ENCODE data around the gene MAML1. TPM values are rescaled to one million over a fixed set of nuclear protein-coding genes. Genes with fewer than 3 reads are reported as not detected.

The MAML1 gene
- total and polyA plus RNA-seq, 10 of the 15 experiments (the other 5 are each of a cell fraction or from before 2014, with no cell fraction given) = 0.42 to 23.9 (median 7.3) TPM

DNA sequence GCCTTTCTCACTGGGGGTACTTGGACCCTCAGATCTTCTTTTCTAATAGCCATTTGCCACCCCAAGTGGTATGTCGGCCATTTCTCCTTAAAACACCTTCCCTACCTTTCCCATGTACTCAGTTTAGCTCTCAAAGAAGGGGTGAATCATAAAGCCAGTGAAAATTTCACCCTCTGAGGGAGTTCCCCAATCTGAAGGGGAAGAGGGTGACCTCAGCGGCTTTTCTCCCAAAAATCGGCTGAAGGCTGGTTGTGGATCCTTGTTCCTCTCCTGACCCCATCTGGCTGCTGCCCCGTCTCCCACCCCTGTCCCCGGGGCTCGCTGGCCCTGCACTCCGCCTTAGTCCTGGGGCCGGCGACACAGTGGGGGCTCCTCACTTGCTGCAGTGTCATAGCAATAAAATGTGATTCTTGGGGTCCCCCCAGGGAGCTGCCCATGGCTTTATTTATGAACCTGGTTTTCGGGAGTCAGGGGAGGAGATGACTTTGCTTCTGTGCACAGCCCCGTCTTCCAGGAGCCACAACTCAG, 43.9 kb downstream of the MAML1 start:
- intact Hi-C loops (cut with micrococcal nuclease; ENCODE audit: unreplicated experiment) (no loop called here), in situ Hi-C loops (cut with MboI) (loop anchor here (25.0 kb wide), 1 partner anchor 311 kb away; no protein-coding TSS in a partner anchor)
- Histone ChIP-seq H3K4me2 (ENCODE audit: control insufficient read depth, insufficient read depth) (no peak overlapping the region), H2AFZ (ENCODE audit: control insufficient read depth, low read depth, low read length) (no peak overlapping the region), H3K27ac (ENCODE audit: control insufficient read depth, insufficient read depth) (no peak overlapping the region), H3K79me2 (ENCODE audit: control insufficient read depth, insufficient read depth, low read length) (no peaks in the 10 kb centered on the region), H4K20me1 (ENCODE audit: control insufficient read depth, insufficient read depth) (no peaks in the 10 kb centered on the region), H3K36me3 (ENCODE audit: control insufficient read depth in 2 of 2, insufficient read depth in 2 of 2, low read length in 1 of 2) (peaks cover 20 to 28% of the 10 kb centered on the region in 2 experiments), H3K4me3 (no peak overlapping the region), H3K9ac (ENCODE audit: control insufficient read depth, insufficient read depth, low read length) (no peak overlapping the region), H3K9me3 (replicated peaks; ENCODE audit: control insufficient read depth, insufficient read depth, low read length) (no peaks in the 10 kb centered on the region), H3K4me1 (ENCODE audit: control insufficient read depth, insufficient read depth, low read length) (no peaks in the 10 kb centered on the region), H3K27me3 (replicated peaks in 1 of 2; ENCODE audit: control insufficient read depth in 2 of 2, insufficient read depth in 2 of 2, low read length in 1 of 2) (no peaks in the 10 kb centered on the region)
- 89% methylated on average over 11 of the region's 11 CpGs for WGBS (ENCODE audit: insufficient coverage, insufficient replicate concordance, low lambda C conversion rate, missing lambda C conversion rate)
- DNase-seq (ENCODE audit: low read depth, low spot score) (no peak), FAIRE-seq (no peak), ATAC-seq (no peak)
- ChIA-PET RAD21 (ENCODE audit: unreplicated experiment) (no interaction called here), CTCF (interaction anchor here (0.9 to 1.7 kb wide), 3 partner anchors 14 to 32 kb away, joined by 3 to 18 read pairs (median 4); no protein-coding TSS in a partner anchor), POLR2A (no interaction called here), SMC1A (ENCODE audit: uncharacterized antibody, unreplicated experiment) (interaction anchor here (1.3 kb wide), 1 partner anchor 9 kb away, joined by 4 read pairs; no protein-coding TSS in a partner anchor)
- TF ChIP-seq NFIC (IDR thresholded peaks at IDR 0.05; ENCODE audit: low read depth, low read length) (no peak), USF2 (IDR thresholded peaks at IDR 0.05; ENCODE audit: borderline replicate concordance, low read depth, low read length) (no peak), TBL1XR1 (IDR thresholded peaks at IDR 0.05; ENCODE audit: low read depth, low read length) (no peak), MTA2 (IDR thresholded peaks at IDR 0.05; ENCODE audit: low read depth) (no peak), STAT1 (conservative IDR thresholded peaks at IDR 0.05) (no peak), EP300 (IDR thresholded peaks at IDR 0.05; ENCODE audit: borderline replicate concordance in 1 of 2, control insufficient read depth in 1 of 2, low read depth in 2 of 2, low read length in 2 of 2) (no peak), NFYB (IDR thresholded peaks at IDR 0.05; ENCODE audit: insufficient read depth, low read depth, low read length) (no peak), FOXM1 (IDR thresholded peaks at IDR 0.05; ENCODE audit: low read depth, low read length) (no peak), SREBF1 (IDR thresholded peaks at IDR 0.05; ENCODE audit: low read length) (no peak), CHD4 (IDR thresholded peaks at IDR 0.05) (no peak), MXI1 (IDR thresholded peaks at IDR 0.05; ENCODE audit: low read depth, low read length) (no peak), NR2F1 (conservative IDR thresholded peaks at IDR 0.05) (no peak)
- BruUV-seq (replicated peaks) = TSS peak; percentile 10
